ENCODE data around the gene NFYC. TPM values are rescaled to one million over a fixed set of nuclear protein-coding genes. Genes with fewer than 3 reads are reported as not detected.

NFYC gene
- total RNA-seq, 1 donor from 2014 or later: 101 TPM

- H3K36me3 Mint-ChIP-seq: peaks cover 29% of the 10 kb centered on the region
- H3K9me3 Mint-ChIP-seq: no peaks in the 10 kb centered on the region
- no peak overlapping the region for H3K4me3 Mint-ChIP-seq
- no peaks in the 10 kb centered on the region for H3K27me3 Mint-ChIP-seq (ENCODE audit: low read depth)
- no peak for TF ChIP-seq CTCF (IDR thresholded peaks at IDR 0.05; ENCODE audit: unreplicated experiment)
- H3K4me1 Mint-ChIP-seq: peaks cover 17% of the 10 kb centered on the region
- H3K27ac Mint-ChIP-seq: peak overlapping the region; percentile 7
- DNase-seq (ENCODE audit: low spot score in 2 of 2, unreplicated experiment in 2 of 2): no peak
These were observed 51.0 kb downstream of the NFYC start for GRCh38 chr1:40742363-40743061.

- Mint-ChIP-seq H3K27ac (no peak overlapping the region), H3K4me1 (peaks cover 17% of the 10 kb centered on the region), H3K36me3 (peaks cover 35% of the 10 kb centered on the region), H3K4me3 (no peak overlapping the region), H3K9me3 (no peaks in the 10 kb centered on the region), H3K27me3 (ENCODE audit: low read depth) (no peaks in the 10 kb centered on the region)
- no peak for DNase-seq (ENCODE audit: low spot score in 2 of 2, unreplicated experiment in 2 of 2)
- no peak for TF ChIP-seq CTCF (IDR thresholded peaks at IDR 0.05; ENCODE audit: unreplicated experiment)
These were observed 51.9 kb downstream of the NFYC start for GRCh38 chr1:40743452-40743851.

DNA sequence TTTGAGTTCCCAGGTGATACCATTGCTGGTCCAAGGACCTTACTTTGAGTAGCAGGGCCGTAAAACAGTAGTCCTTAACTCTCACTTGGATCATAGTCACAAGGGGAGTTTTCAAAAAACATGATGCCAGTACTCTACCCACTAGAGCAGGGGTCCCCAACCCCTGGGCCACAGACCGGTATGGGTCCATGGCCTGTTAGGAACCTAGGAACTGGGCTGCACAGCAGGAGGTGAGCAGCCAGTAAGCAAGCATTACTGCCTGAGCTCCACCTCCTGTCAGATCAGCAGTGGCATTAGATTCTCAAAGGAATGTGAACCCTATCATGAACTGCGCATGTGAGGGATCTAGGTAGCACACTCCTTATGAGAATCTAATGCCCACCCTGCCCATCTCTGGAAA, 52.4 kb downstream of the NFYC start:
- Mint-ChIP-seq H3K4me3 (no peak overlapping the region), H3K36me3 (peaks cover 35% of the 10 kb centered on the region), H3K27ac (no peak overlapping the region)

GRCh38 chr1:40745176-40745575, 53.7 kb downstream of the NFYC start:
- no peak for DNase-seq (ENCODE audit: low spot score in 2 of 2, unreplicated experiment in 2 of 2)
- peaks cover 32% of the 10 kb centered on the region for H3K36me3 Mint-ChIP-seq
- peaks cover 14% of the 10 kb centered on the region for H3K4me1 Mint-ChIP-seq
- H3K27ac Mint-ChIP-seq: no peak overlapping the region
- no peak overlapping the region for H3K4me3 Mint-ChIP-seq
- no peaks in the 10 kb centered on the region for H3K9me3 Mint-ChIP-seq
- H3K27me3 Mint-ChIP-seq (ENCODE audit: low read depth): no peaks in the 10 kb centered on the region
- no peak for TF ChIP-seq CTCF (IDR thresholded peaks at IDR 0.05; ENCODE audit: unreplicated experiment)

More for the DNA sequence above, 52.4 kb downstream of the NFYC start:
- H3K27me3 Mint-ChIP-seq (ENCODE audit: low read depth): no peaks in the 10 kb centered on the region
- DNase-seq (ENCODE audit: low spot score in 2 of 2, unreplicated experiment in 2 of 2): no peak
- TF ChIP-seq CTCF (IDR thresholded peaks at IDR 0.05; ENCODE audit: unreplicated experiment): no peak
- H3K9me3 Mint-ChIP-seq: no peaks in the 10 kb centered on the region
- H3K4me1 Mint-ChIP-seq: peaks cover 17% of the 10 kb centered on the region

DNA sequence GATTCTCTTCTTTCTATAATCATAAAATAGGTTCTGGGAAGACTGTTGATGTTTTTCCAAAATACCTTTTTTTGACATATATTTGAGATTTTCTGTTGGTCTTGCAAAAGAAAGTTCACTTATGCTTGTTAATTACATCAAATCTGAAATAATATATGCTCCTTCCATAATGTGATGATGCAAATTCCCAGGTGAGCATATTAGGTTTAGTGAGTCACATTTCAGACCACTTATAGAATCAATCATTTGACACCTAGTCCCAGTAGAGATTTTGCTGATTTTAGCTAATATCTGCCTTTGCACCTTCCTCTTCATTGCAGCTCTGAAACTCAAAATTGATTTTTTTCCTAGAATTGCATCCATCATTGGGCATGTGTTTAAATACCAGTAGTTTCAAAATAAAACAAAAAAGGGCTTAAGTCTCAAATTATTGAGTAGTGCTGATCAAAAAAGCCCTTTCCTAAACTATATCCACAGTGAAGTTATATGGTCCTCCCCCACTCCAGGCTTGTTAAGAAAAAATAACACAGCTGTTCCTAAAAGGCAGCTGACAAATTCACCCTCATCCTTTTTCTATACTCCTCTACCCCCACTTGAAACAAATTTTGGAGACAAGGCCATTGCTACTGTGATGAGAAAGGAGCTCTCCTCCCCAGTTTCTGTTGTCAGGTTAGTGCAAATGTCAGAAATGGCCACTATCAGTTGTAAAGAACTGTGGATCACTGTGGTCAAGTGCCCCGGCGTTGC, 55.0 kb downstream of the NFYC start:
- Mint-ChIP-seq H3K36me3 (peaks cover 33% of the 10 kb centered on the region), H3K4me3 (no peak overlapping the region), H3K27ac (no peak overlapping the region), H3K4me1 (peaks cover 9% of the 10 kb centered on the region), H3K27me3 (ENCODE audit: low read depth) (no peaks in the 10 kb centered on the region), H3K9me3 (no peaks in the 10 kb centered on the region)
- no peak for DNase-seq (ENCODE audit: low spot score in 2 of 2, unreplicated experiment in 2 of 2)
- TF ChIP-seq CTCF (IDR thresholded peaks at IDR 0.05; ENCODE audit: unreplicated experiment): no peak
